AG09309 (cell line): Measurements from ENCODE around the gene CYS1.

Source experiments
- DNase-seq: peaks from one replicate; pipeline ENCODE4 v3.0.0-alpha.2; 2010; ENCODE audit warnings: low read depth
- H3K4me3 ChIP-seq: 2 replicates; pipeline ENCODE4 v1.5.1; 2011; ENCODE audit warnings: mild to moderate bottlenecking, low read depth, low read length, moderate library complexity; ENCODE audit not compliant: control insufficient read depth
- TF ChIP-seq, protein P1 (sequence below): IDR thresholded peaks from 2 replicates; pipeline ENCODE4 v1.5.1; 2011; ENCODE audit warnings: mild to moderate bottlenecking, low read depth, low read length, inconsistent platforms; ENCODE audit not compliant: insufficient read depth, control insufficient read depth; ENCODE audit errors: missing control alignments

The CYS1 gene

GRCh38 chr2:10078704-10079265 lies 1.4 kb downstream of the CYS1 start:
- TF ChIP-seq, protein P1, sequence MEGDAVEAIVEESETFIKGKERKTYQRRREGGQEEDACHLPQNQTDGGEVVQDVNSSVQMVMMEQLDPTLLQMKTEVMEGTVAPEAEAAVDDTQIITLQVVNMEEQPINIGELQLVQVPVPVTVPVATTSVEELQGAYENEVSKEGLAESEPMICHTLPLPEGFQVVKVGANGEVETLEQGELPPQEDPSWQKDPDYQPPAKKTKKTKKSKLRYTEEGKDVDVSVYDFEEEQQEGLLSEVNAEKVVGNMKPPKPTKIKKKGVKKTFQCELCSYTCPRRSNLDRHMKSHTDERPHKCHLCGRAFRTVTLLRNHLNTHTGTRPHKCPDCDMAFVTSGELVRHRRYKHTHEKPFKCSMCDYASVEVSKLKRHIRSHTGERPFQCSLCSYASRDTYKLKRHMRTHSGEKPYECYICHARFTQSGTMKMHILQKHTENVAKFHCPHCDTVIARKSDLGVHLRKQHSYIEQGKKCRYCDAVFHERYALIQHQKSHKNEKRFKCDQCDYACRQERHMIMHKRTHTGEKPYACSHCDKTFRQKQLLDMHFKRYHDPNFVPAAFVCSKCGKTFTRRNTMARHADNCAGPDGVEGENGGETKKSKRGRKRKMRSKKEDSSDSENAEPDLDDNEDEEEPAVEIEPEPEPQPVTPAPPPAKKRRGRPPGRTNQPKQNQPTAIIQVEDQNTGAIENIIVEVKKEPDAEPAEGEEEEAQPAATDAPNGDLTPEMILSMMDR: no peak
- DNase-seq: peak; percentile 25
- peak overlapping the region; percentile 50 for H3K4me3 ChIP-seq

DNA sequence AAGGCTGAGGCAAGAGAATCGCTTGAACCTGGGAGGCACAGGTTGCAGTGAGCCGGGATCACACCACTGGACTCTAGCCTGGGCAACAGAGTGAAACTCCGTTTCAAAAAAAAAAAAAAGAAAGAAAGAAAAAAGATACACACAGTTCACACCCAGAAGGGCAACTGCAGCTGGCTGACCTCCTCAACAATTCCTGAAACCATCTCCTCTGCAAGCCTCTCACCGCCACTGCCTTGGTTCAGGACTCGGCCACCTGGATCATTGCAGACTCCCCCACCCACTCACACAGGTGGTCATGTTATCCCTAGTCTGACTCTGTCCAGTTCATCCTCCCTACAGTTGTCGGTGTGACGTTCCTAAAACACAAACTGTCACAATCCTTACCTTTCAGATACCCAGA lies 2.2 kb downstream of the CYS1 start:
- TF ChIP-seq, protein P1: no peak
- no peak for DNase-seq
- H3K4me3 ChIP-seq: no peak overlapping the region

DNA sequence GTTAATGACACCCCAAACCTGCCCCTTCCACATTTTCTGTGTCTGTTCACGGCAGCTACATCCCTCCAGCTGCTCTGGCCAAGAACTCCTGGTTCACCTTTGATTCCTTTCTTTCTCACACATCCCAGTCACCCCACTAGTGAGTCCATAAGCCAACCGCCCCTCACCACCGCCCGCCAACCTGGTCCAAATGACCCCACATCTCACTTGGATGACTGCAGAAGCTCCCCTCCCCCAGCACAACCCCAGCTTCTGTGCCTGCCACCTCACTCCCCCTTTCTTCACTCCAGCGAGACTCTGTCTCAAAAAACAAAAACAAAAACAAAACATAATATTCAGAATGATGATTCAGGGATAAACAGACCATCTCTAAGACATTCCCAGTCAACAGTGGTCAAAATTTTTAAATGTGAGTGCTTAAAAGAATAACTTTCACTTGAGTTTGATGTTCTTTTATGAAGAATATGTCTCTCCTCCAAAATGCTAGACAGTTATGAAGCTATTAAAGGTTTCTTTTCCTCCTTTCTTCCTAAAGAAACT lies 3.2 kb downstream of the CYS1 start:
- no peak for DNase-seq
- TF ChIP-seq, protein P1: no peak
- H3K4me3 ChIP-seq: no peak overlapping the region

GRCh38 chr2:10076511-10076910 lies 3.7 kb downstream of the CYS1 start:
- TF ChIP-seq, protein P1: no peak
- H3K4me3 ChIP-seq: no peak overlapping the region
- DNase-seq: no peak

- TF ChIP-seq, protein P1: no peak
- no peak for DNase-seq
- H3K4me3 ChIP-seq: no peak overlapping the region
Observed at GRCh38 chr2:10075571-10076209, 4.5 kb downstream of the CYS1 start.

DNA sequence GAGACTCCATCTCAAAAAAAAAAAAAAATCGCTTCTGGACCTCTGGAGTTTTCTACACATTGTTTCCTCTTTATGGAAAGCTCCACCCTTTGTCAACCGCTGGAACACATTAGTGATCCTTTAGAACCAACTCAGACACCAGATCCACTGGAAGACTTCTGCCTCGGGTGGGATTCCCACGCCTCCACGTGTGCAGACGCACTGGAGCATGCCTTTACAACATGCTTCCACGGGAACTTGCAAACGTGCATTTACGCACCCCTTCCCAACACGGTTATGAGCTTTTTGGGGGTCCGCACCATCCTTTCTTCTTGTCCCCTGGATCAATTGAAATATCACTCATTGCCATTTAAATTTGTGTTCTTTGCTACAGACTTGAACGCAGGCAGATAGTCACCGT lies 5.1 kb downstream of the CYS1 start:
- no peak overlapping the region for H3K4me3 ChIP-seq
- TF ChIP-seq, protein P1: no peak

GRCh38 chr2:10073706-10074105 lies 6.5 kb downstream of the CYS1 start:
- H3K4me3 ChIP-seq: no peak overlapping the region
- no peak for DNase-seq
- TF ChIP-seq, protein P1: no peak

More for the DNA sequence above, 5.1 kb downstream of the CYS1 start:
- DNase-seq: no peak
